ENCODE data around the gene ICA1.

- TF ChIP-seq POLR2A (IDR thresholded peaks at IDR 0.05; ENCODE audit: low read length) (no peak), CTCF (IDR thresholded peaks at IDR 0.05) (no peak), HDAC2 (IDR thresholded peaks at IDR 0.05) (no peak)
Observed at GRCh38 chr7:8215648-8216333, 46.2 kb downstream of the ICA1 start.
